Renal pelvis (tissue), 4 donors: ENCODE results near the gene OR6J1. TPM values are rescaled to one million over a fixed set of nuclear protein-coding genes. Genes with fewer than 3 reads are reported as not detected.
A peak's percentile ranks its signal among the peaks of the same experiment; 100 is the strongest.
"Not testable (repeated sequence)": the region's sequence is repeated elsewhere in the genome, so short reads cannot be mapped to it uniquely, and the experiment has no call there.

Source experiments
- DNase-seq: peaks from one replicate; pipeline ENCODE4 v3.0.0-alpha.2; 2013
- polyA plus RNA-seq, 3 donors: library from polyadenylated mRNA; unstranded; fragments of 120-200 nt; gene quantifications; one replicate each; pipeline ENCODE4 v1.2.1, GENCODE V29; 2013; ENCODE audit not compliant: insufficient read length in 3 of 3

The OR6J1 gene
- polyA plus RNA-seq, 3 donors: 0.19 to 0.40 (median 0.38) TPM

DNA sequence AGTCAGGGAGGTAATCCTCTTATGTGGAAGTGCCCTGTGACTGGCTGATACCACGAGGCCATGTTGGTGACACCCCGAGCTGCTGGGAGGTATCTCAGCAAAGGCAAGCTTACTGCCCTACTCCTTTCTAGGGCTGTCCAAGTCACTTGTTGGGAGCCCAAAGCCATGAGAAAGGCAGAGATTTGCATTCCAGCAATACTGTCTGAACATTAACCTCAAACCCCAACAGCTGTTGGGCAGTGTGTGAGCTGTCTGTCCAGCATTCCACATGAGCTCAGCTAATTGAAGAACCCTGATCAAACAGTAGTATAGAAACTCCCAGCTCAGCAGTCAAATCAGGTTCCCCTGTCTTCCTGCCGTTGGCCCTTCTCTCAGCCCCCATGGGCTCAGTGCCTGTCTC, 36.9 kb downstream of the OR6J1 start:
- DNase-seq: no peak

DNA sequence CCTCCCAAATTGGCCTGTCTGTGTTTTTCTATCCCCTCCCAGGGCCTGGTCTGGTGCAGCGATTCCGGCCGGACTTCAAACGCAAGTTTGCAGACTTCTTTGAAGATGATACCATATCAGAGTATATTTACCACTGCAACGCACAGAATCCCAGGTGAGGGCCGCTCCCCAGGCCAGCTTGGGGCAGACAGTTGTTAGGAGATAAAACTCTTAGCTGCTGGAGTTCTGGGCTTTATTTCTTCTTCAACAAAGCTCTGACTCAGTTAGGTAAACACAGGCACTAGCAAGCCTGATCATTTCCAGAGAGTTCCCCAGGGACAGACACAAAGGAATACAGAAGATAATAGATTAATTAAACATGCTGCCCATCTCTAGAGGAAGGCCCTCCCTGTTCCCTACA, 37.8 kb downstream of the OR6J1 start:
- no peak for DNase-seq

DNA sequence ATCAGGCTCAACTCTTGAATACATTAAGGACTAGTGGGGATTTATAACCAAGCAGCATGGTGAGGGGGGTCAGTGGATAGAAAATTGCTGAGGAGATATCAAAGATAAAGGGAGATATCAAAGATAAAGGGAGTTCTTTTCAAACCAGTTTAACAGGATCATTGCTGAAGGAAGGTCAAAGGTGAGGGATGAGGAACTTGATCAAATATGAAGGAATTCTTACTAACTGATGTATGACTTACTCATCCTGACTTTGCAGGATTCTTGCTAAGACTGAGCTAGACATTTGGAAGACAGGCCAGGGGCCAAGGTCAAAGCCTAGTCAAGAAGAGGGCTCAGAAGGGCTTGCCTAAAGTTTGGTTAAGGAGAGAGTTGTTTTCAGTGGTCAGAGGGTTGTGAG, 41.3 kb downstream of the OR6J1 start:
- DNase-seq: no peak

DNA sequence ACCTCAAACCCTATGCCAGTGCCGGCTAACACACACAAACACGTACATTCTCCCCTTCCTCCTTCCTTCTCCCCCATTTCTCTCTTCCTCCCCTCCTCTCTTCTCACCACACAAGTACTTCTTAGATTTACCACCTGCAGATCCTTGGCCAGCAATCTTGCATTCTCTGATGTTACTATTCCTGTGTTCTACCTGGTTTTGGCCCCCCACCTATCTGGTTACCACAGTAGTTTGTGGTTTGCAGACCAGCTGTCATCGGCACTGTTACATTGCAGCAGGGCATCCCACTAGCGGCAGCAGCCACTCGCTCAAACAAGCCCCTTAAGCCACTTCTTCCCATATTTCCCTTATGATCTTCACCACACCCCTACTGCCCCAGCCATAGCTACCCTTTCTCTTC, 42.2 kb downstream of the OR6J1 start:
- DNase-seq: no peak

DNA sequence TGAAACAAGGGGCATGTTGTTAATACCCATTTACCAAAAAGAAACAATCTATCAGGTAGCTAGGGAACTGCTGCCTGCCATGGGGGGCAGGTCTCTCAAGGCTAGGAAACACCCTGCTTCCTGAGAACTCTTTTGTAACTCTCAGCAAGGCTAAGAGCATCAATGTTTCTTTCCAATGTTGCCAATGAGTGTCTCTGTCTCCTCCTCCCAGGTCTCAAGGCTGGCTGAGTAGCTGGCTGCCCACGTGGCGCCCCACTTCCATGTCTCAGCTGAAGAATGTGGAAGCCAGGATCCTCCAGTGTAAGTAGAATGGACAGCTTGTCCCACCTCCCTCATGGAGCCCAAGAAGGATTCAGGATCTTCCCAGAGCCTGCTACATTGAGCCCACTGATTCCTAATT, 42.7 kb downstream of the OR6J1 start:
- DNase-seq: no peak

DNA sequence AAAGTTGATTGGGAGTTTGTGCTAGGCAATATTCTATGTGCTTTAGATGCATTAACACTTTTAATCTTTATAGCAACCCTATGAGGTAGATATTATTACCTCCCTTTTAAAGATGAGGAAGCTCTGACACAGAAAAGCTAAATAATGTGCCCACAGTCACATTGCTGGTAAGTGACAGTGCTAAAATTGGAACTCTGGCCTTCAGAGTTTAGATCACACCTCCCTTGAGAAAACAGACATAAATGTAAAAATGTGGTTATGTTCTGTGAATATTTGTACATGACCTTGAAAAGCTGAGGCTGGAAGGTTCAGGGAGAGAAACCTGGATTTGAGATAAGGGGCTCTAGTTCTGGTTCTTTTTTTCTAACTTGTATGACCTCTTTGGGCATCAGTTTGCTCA, 44.1 kb downstream of the OR6J1 start:
- no peak for DNase-seq

DNA sequence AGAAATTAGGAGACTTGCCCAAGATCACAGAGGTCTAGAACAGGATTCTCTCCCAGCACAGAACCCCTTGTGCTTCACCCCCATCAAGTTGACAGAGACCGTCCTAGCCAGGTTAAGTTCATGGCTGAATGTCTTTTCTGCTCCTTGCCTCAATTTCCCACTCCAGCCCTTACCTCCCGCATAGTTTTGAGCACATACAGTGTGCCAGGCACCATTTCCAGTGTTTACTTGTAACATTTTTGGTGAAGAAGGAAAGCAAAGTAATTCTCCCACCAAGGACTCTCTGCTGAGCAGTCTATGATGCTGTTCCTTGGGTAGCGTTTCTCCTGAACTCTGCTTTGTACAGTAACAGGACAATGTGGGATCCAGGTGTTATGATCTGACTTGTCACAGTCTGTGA, 44.8 kb downstream of the OR6J1 start:
- DNase-seq: no peak

DNA sequence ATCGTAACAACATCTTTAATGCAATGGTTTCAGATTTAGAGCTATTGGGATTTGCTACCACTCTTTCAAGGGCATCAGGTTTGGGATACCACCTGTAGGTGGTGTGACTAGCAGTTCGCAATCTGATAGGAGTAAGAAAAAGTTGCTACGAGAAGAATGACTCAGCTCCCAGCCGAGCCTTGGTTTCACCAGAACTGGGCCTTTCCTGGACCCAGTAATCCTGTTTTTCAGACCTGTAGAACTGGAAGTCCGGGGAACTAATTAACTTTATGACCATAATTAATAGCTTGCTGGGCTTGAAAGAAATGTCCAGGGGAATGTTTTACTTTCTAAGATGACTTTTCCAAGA, 45.3 kb downstream of the OR6J1 start:
- peak; percentile 51 for DNase-seq

DNA sequence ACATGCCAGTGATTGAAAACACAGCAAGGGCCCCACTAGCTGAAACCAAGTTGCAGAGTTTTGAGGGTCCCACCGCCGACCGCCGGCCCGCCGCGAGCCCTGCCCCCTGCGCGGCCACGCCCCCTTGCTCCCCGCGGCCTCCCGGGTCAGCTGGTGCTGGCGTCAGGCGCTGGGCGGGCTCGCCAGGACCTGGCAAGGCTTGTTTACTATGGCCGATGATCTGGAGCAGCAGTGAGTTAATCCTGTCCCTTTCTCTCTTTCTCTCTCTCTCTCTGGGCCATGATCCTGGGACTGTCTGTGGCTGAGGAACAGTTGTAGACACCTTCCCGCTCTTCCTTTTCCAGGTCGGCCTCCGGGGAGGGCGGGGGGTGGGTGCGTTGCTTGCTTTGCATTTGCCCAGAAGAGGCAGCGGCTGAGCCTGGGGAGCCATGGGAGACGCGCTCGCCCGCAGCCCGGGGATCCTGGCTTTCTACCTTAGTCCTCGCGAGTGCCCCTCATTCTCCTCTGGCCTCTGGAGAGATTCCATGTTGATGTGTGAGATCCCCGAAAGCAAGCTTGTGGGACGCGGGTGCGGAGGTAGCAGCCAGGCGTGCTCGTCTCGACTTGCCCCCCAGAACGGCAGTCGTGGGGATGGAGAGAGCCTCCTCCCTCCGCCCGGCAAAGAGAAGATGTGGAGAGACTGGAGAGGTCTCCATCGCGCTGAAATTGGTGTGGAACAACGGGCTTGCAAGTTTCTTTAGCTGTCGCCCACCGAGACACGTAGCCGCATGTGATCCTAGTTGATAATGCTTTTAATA, 45.9 kb downstream of the OR6J1 start, which contains the start of gene ABHD4:
TSS of gene ABHD4 (plus strand) at position 202 of the 797 bp plus-strand sequence. CDS start at position 209, 7 bp downstream.
- DNase-seq: peak; percentile 79

DNA sequence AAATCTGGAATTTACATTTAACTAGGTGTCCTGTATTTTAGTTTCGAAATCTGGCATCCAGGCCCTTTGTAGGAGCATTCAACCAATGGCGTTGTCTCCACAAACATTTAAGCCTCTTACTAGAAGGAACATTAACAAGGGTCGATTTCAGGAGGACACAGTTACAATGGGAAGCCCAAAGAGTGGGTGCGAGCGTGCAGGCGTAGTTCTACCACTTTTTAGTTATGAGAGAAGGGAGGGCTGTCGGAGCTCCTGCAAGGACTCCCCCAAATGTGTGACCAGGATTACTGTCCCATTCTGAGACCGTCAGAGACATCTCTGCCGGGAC, 46.4 kb downstream of the OR6J1 start:
- DNase-seq: no peak

DNA sequence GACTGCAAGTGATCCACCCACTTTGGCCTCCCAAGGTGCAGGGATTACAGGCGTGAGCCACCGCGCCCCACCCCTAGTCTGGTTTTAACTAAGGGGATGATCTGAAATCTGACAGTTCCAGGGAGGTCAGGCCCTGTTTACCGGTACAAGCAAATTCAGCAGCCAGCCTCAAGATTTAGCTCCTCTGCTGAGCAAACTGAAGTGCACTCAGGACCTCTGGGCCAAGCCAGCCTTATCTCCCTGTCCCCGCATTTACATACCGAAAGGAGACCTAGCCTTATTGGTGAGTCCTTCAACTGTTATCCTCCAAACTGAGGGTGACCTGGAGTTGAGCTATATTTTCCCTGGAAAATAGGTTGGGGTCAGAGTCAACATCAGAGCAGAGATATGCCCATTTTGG, 46.9 kb downstream of the OR6J1 start:
- no peak for DNase-seq

DNA sequence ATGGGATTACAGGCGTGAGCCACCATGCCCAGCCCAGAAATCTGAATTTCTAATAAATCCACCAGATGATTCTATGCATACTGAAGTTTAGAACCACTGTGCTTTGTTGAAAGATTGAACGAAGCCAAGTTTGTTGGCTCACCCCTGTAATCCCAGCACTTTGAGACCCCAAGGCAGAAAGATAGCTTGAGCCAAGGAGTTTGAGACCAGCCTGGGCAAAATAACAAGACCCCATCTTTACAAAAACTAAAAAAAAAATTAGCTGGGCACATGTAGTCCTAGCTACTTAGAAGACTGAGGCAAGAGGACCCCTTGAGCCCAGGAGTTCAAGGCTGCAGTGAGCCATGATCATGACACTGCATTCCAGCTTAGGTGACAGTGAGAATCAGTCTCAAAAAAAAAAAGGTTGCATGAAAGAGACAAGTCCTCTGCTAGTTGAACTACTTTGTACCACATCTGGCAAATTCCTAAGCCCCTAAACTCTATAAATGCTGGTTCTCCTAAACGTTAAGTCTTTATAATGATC, 47.7 kb downstream of the OR6J1 start:
- no peak for DNase-seq

DNA sequence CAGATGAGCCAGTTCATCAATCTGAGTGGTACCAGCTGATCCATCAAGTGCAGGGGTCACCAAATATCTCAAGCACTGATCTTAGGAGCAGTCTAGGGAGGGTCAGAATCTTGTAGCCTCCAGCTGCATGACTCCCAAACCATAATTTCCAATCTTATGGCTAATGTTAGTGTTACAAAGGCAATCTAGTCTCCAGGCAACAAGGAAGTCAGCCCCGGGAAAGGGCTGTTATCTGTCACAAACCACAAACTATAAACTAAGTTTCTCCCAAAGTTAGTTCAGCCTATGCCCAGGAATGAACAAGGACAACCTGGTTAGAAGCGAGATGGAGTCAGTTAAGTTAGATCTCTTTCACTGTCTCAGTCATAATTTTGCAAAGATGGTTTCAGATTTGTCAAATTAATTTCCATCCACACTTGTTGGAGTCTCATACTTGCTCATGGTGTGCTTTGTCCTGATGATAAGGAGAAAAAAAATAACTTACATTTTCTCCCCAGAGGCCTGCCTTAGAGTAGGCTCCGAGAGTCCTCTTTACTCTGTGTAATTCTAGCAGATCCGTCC, 49.9 kb downstream of the OR6J1 start:
- no peak for DNase-seq

DNA sequence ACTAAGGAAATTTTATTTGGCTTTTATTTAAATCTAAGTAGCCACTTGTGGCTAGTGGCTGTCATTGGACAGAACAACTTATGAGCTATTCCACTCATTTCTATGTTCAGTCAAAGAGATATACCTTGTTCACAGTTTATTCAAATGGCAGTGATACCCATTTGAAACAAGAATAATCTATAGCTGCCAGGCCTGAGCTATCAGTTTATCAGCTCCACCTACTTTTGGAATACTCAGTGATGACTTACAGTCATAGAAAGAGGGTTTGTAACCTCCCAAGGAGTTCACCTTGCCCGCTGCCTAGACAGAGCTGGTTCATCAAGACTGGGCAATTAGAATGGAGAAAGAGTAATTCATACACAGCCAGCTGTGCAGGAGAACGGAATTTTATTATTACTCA, 50.6 kb downstream of the OR6J1 start:
- no peak for DNase-seq

DNA sequence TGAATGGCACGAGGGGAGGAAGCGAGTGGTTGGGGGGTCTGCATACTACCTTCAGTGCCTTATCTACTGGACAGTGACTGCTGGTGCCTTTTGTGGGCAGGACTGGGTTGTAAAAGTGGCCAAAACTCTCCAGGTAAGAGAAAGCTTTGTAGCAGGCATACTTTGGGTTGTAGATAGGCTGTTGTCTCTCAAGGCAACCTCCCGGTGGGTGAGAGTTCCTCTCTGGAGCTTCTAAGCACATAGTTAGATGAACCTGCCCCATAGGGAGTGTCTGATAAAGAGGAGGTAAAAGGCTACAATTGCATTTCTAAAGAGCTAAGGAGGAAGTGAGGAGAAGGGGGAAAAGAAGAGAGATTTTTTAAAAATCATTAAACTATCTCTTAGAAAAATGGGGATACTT, 51.0 kb downstream of the OR6J1 start:
- DNase-seq: no peak

DNA sequence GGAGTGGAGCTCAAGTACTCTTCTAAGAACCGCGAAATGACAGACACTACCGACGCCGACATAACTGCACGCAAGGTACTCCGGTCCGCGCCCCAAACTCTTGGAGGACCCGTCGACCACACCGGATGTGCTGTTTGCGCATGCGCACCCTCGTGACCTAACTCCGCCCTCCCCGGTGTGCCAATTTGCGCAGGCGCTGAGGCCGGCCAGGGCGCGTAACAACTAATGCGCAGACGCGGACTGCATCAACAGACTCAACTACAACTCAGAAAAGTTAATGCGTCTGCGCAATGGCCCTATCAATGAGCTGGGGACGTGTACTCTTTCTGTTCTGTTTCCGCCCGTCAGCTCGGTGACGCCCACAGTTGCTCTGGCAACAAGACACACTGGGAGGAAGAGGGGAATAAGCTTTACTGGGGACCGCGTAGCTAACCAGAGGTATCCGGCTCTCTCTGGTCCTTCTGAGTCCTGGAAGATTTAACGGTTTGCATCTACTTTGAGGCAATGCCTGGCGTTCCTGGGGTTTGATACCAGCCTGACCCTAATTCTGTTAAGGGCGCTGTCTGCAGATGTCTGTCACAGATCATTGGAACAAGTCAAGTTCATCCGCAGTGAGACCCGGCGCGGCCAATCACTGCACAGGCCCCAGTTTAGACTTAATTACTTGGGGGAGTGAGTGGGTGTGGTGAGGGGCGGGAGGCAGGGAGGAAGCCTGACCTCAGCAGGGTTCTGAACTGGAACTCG, 54.9 kb downstream of the OR6J1 start, which contains the start of gene DAD1:
TSS of gene DAD1 (minus strand) at position 129 of the 744 bp plus-strand sequence. CDS start at position 62, 67 bp downstream.
- peak; percentile 100 for DNase-seq

DNA sequence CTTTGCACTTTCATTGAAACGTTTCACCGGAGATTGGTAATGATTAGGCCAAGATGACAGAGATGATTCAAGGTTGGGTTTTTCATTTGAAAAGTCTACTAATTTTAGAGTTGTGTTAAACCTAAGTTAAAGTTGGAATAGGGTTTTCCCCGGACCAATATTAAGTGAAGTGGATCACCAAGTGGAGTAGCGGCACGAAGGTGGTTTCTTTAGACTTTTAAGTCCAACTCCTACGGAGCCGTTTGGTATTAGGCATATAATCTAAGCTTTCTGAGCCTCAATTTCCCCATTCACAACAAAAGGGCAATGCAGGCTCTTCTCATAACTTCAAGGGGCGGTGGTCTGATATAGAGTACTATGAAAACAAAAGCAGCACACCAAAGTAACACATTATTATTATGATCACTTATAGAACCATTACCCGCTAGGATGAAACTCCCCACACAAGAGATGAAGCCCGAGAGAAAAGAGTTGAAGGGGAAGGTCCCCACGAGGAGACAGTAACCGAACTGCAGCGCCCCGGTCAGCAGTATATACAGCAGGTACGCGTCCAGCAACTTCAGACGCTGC, 55.5 kb downstream of the OR6J1 start:
- no peak for DNase-seq

DNA sequence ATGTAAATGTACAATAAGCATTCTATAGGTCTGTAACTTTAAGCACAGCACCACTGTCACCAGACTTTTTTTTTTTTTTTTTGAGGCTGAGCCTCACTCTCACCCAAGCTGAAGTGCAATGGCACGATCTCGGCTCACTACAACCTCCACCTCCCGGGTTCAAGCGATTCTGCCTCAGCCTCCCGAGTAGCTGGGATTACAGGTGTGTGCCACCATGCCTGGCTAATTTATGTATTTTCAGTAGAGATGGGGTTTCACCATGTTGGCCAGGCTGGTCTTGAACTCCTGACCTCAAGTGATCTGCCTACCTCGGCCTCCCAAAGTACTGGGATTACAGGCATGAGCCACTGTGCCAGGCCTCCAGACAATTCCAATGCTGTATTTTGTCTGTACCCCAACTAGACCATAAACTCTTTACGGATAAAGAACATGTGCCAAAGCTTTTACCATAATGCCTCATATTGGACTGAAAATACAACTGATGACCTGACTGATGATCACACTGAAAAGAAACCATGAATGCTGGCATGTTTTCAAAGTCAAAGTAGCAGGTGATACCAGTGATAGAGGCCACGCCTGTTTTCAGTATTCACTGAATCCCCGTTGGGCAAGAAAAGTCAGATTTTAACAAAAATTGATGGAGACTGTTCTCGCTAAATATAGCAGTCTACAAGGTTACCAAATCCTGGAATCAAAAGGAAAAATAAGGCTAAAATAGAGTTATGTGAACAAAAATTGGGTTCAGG, 56.3 kb downstream of the OR6J1 start:
- DNase-seq: not testable (repeated sequence)

DNA sequence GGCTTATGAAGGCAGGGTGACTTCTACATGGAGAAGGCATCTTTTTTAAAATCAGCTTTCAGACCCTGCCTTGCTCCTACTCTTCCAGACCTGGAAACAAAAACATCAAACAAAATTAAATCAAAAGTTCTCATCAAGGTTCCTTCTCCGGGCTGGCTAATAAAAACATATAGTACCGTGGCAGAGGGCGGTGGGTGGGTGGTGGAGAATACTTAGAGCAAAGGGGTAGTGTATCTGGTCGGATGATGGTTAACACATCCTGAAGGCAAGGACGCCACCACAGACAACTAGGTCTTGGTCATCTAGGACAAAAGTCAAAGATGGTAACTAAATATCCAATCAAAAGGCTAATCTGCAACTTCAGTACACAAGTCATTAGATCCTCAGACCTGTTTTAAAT, 56.9 kb downstream of the OR6J1 start:
- no peak for DNase-seq

DNA sequence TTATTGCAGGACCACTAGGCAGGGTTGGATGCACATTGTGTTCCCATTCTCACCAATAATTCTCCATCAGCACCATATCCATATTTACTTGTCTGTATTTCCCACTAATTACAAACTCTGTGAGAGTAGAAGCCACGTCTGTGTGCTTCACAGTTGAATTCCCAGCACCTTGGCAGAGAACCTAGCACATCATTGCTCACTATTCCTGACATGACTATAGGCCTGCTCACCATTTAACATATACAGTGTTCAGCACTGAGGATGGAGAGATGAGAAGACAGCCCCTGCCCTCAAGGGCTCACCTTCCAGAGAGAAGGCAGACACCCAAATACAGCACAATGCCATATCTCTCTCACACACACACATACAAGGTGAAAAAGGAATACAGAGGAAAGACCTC, 60.2 kb downstream of the OR6J1 start:
- no peak for DNase-seq
